ENCODE results near the gene MAPRE3.

MAPRE3 gene

DNA sequence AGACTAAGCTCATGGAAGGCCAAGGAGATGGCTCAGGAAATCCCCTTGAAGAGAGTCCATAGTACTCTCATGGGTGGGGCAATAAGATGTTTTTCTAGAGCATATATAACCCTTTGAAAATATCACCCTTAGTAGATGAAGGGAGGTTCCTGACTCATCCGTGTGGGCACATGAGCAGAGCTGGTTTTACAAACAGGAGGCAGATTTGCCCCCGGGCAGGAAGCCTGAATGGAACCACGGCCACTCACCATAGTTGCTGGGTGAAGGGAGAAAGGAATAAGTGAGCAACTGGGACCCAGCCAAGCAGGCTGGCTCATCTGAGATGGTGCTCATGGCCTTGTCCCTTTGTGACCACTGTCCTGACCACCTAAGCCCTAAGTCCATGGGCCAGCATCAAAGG lies 29.0 kb upstream of the MAPRE3 start:
- no peak for DNase-seq (ENCODE audit: low spot score)
- TF ChIP-seq, protein P1, sequence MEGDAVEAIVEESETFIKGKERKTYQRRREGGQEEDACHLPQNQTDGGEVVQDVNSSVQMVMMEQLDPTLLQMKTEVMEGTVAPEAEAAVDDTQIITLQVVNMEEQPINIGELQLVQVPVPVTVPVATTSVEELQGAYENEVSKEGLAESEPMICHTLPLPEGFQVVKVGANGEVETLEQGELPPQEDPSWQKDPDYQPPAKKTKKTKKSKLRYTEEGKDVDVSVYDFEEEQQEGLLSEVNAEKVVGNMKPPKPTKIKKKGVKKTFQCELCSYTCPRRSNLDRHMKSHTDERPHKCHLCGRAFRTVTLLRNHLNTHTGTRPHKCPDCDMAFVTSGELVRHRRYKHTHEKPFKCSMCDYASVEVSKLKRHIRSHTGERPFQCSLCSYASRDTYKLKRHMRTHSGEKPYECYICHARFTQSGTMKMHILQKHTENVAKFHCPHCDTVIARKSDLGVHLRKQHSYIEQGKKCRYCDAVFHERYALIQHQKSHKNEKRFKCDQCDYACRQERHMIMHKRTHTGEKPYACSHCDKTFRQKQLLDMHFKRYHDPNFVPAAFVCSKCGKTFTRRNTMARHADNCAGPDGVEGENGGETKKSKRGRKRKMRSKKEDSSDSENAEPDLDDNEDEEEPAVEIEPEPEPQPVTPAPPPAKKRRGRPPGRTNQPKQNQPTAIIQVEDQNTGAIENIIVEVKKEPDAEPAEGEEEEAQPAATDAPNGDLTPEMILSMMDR (IDR thresholded peaks at IDR 0.05; ENCODE audit: extremely low read depth, missing control alignments), result no peak

DNA sequence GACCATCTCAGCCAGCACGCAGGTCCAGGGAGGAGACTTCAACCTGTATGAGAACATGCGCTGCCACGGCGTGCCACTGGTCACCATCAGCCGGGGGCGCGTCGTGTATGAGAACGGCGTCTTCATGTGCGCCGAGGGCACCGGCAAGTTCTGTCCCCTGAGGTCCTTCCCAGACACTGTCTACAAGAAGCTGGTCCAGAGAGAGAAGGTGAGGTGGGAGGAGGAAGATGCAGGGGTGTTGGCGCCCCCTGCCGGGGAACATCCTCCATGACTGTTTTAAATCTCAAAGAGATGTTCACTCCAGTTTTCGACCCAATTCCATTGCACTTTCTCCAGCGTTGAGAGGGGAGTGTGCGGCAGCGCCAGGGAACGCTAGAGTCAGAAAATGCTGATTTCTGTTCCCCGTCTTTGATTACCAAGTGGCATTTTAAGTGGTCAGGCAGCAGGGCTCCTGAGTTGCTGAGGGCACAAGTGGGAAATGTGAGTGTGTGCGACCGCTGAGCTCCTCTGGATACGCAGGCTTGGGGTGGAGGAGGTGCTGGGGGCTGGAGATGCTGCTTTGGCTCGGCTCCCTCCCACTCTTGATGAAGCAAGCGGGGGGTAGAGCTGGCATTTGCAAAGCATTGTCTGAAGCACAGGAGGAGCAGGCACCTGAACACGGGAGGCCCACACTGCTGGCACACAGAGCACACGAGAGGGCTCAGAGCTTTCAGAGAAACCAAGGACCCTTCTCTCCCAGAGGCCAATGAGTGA lies 27.7 kb upstream of the MAPRE3 start:
- DNase-seq (ENCODE audit: low spot score), result peak; percentile 84
- TF ChIP-seq, protein P1 (IDR thresholded peaks at IDR 0.05; ENCODE audit: extremely low read depth, missing control alignments), result peak; percentile 63

DNA sequence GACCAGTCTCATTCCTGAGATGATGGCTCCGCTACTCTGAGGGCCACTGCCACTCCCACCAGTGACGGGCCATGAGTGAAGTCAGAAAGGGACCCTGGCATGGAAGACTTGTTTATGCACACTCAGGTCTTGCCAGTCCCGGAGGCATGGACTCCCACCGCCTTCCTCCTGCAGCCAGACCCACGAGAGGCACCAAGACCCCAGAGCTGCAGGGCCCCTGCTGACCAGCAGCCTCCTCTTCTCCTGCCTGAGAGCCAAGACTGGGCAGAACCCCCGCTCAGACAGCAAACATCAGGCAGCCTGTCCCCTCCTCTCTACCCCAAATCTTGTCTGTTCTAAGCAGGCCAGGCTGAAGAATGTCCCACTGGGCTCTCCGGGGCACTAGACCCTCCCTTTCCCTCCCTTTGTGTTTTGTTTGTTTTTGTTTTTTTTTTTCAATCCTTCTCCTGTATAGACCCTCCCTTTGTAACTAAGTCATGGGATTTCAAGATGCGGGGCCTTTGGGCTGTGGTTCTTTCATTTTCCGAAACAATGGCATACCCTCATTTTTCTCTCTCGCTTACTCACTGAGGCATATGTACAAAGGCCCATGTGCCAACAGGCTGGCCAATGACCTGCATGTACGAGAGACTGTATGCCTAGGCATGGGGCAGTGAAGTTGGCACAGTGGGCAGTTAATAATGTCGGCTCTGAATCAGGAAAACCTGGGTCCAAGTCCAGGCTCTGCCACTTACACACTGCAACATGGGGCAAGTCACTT lies 24.3 kb upstream of the MAPRE3 start:
- TF ChIP-seq, protein P1 (IDR thresholded peaks at IDR 0.05; ENCODE audit: extremely low read depth, missing control alignments), result no peak
- DNase-seq (ENCODE audit: low spot score), result no peak

DNA sequence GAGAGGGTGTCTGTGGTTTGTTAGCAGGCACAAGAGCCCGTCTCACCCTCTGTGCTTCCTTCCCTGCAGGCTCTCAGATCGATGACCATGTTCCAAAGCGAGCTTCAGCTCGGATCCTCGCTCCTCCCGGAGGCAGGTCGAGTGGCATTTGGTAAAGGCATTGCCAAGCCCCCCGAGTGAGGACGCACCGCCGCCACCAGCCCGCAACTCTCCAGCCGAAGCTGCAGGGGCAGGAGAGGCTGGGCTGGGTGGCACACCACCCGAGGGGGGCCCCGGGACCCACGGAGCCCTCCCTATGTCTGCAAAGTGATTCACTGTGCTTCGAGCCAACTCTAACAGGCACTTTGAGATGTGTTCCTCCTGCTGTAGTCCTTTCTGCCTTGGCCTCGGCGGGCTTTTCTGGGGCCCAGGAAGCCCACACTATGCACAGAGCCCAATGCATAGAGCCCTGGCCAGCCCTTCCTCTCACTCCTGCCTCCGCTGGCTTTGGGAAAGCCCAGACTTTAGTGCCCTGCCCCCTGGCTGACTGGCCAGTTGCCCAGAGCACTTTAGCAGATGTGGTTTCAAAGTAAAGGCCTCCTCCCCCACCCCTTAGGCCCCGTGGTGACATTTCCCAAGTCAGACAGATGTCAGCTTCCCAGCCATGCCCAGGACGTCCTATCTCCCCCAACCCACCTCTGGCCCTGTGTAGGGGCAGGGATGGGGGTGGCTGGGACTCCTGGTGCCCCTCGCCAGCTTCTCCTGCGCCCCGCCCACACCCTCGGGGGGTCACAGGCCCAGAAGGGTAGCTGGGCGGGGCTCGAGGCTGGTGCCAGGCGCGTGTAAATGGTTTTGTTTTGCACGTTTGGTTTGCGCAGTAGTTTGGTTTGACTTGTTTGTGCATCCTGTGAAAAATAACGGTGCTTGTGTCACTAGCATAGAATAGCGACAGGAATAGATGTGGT lies 23.3 kb upstream of the MAPRE3 start:
- TF ChIP-seq, protein P1 (IDR thresholded peaks at IDR 0.05; ENCODE audit: extremely low read depth, missing control alignments), result no peak
- no peak for DNase-seq (ENCODE audit: low spot score)

DNA sequence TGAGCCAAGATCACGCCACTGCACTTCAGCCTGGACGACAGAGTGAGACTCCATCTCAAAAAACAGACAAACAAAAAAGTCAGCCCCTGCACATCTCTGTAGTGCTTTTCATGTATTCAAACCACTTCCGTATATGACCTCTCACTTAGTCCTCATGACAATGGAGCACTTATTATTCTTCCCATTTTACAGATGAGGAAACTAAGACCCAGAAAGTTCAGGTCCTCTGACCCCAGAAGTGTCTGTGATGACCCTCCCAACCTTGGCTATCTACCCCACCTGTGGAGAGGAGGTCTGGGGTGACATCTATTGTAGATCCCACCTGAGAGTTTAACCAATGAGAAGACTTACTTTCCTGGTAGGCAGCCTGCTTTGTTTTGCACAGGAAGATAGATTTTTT lies 21.6 kb upstream of the MAPRE3 start:
- TF ChIP-seq, protein P1 (IDR thresholded peaks at IDR 0.05; ENCODE audit: extremely low read depth, missing control alignments), result no peak

DNA sequence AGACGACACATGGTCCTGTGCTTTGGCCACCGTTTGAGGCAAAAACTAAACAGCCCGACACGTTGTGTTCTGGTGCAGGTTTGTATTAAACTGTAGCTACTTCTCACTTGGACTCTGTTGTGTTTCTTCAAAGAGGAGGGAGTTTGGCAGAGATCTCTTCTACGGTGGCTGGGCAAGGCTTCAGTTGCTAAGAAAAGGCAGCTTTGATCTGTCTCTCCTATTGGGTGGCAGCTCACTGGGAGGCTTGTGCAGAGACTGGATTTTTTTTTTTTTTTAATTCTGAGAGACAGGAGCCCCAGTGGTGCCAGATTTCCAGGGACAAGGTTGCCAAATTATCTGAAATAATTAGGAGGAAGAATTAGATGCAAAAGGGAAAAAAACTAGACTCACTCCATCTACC lies 20.2 kb upstream of the MAPRE3 start:
- no peak for DNase-seq (ENCODE audit: low spot score)
- TF ChIP-seq, protein P1 (IDR thresholded peaks at IDR 0.05; ENCODE audit: extremely low read depth, missing control alignments), result no peak

More for the DNA sequence above, 21.6 kb upstream of the MAPRE3 start:
- no peak for DNase-seq (ENCODE audit: low spot score)

Measured in GM20000 (cell line).